ENCODE measurements around the gene PTBP3. TPM values are rescaled to one million over a fixed set of nuclear protein-coding genes. Genes with fewer than 3 reads are reported as not detected.

The PTBP3 gene
- total RNA-seq, 1 donor from 2014 or later = 94.0 TPM

DNA sequence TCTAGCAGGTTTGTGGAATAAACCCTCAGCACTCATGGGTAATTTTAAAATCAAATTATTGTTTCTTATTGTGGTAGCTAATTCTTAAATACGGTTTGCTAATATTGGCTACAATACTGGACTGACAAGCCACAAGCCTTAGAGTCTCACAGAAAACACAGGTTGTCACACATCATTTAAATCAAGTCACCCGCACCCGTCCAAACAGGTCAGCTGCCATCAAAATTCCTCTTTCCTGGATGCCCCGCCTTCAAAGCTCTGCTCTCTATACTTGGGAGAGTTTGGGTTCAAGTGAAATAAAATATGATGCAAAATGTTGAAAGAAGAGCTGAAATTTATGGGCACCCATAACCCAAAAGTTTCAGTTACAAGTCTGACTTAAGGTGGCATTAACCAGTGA is 146.0 kb downstream of the PTBP3 start:
- TF ChIP-seq, protein P1, sequence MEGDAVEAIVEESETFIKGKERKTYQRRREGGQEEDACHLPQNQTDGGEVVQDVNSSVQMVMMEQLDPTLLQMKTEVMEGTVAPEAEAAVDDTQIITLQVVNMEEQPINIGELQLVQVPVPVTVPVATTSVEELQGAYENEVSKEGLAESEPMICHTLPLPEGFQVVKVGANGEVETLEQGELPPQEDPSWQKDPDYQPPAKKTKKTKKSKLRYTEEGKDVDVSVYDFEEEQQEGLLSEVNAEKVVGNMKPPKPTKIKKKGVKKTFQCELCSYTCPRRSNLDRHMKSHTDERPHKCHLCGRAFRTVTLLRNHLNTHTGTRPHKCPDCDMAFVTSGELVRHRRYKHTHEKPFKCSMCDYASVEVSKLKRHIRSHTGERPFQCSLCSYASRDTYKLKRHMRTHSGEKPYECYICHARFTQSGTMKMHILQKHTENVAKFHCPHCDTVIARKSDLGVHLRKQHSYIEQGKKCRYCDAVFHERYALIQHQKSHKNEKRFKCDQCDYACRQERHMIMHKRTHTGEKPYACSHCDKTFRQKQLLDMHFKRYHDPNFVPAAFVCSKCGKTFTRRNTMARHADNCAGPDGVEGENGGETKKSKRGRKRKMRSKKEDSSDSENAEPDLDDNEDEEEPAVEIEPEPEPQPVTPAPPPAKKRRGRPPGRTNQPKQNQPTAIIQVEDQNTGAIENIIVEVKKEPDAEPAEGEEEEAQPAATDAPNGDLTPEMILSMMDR (IDR thresholded peaks at IDR 0.05; ENCODE audit: unreplicated experiment) = no peak
- Mint-ChIP-seq H3K4me3 (ENCODE audit: unreplicated experiment) (no peak overlapping the region), H3K27ac (ENCODE audit: unreplicated experiment) (no peak overlapping the region), H3K36me3 (ENCODE audit: low read depth, unreplicated experiment) (peaks cover 6% of the 10 kb centered on the region), H3K9me3 (ENCODE audit: unreplicated experiment) (no peaks in the 10 kb centered on the region), H3K27me3 (ENCODE audit: unreplicated experiment) (no peaks in the 10 kb centered on the region), H3K4me1 (ENCODE audit: unreplicated experiment) (peaks cover 14% of the 10 kb centered on the region)
- no peak for DNase-seq (ENCODE audit: low spot score)

DNA sequence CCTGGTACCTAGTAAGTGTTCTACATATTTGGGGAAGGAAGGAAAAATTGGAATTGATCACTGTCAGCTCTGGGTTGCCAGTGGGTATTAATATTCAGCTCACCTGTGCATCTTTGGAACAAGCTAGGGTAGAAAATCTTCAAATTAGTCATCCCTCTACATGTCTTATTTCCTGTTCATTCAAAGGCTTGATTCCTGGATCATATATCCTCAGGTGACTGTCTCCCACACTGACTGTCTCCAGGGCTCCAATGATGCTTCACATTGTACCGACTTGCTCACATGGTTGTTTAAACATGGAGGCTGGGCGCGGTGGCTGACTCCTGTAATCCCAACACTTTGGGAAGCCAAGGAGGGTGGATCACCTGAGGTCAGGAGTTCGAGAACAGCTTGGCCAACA is 146.7 kb downstream of the PTBP3 start:
- Mint-ChIP-seq H3K9me3 (ENCODE audit: unreplicated experiment) (no peaks in the 10 kb centered on the region), H3K4me3 (ENCODE audit: unreplicated experiment) (no peak overlapping the region), H3K4me1 (ENCODE audit: unreplicated experiment) (peaks cover 14% of the 10 kb centered on the region), H3K27me3 (ENCODE audit: unreplicated experiment) (no peaks in the 10 kb centered on the region), H3K27ac (ENCODE audit: unreplicated experiment) (no peak overlapping the region), H3K36me3 (ENCODE audit: low read depth, unreplicated experiment) (peaks cover 6% of the 10 kb centered on the region)
- TF ChIP-seq, protein P1 (IDR thresholded peaks at IDR 0.05; ENCODE audit: unreplicated experiment) = no peak
- DNase-seq (ENCODE audit: low spot score) = no peak

DNA sequence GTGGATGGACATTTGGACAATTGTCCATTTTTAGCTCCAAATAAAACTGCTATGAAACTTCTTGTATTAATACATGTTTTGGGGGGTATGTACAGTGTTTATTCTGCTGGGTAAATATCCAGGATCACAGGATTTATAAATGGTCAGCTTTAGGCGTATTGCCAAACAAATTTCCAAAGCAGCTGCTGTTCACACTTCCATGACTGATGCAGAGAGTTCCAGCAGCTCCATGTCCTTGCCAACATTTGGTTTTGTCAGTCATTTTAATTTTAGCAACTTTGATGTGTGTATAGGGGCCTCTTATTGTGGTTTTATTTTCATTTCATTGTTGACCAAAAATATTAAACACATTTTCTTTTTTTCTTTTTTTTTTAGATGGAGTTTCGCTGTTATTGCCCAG is 148.5 kb downstream of the PTBP3 start:
- Mint-ChIP-seq H3K27me3 (ENCODE audit: unreplicated experiment) (no peaks in the 10 kb centered on the region), H3K9me3 (ENCODE audit: unreplicated experiment) (no peaks in the 10 kb centered on the region), H3K4me1 (ENCODE audit: unreplicated experiment) (peaks cover 20% of the 10 kb centered on the region), H3K36me3 (ENCODE audit: low read depth, unreplicated experiment) (no peaks in the 10 kb centered on the region), H3K4me3 (ENCODE audit: unreplicated experiment) (no peak overlapping the region), H3K27ac (ENCODE audit: unreplicated experiment) (no peak overlapping the region)
- DNase-seq (ENCODE audit: low spot score) = no peak
- TF ChIP-seq, protein P1 (IDR thresholded peaks at IDR 0.05; ENCODE audit: unreplicated experiment) = no peak

DNA sequence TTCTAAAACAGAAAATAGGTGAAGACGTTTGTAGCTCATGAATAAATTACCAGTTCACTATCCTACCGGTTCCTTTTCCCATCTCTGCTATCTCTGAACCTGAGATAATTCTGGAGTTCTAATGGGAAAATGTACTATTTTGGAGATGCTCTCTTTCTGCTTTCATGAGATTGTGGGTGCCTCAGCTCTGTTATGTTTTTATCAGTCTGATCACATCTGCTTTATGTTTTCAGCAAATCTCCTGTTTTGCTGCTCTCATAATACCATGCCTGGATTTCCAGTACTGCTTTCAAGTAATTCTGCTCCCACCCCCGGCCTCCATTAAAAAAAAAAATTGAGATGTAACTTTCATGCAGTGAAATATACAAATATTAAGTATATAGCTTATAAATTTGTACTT is 149.2 kb downstream of the PTBP3 start:
- Mint-ChIP-seq H3K9me3 (ENCODE audit: unreplicated experiment) (no peaks in the 10 kb centered on the region), H3K27me3 (ENCODE audit: unreplicated experiment) (no peaks in the 10 kb centered on the region), H3K4me1 (ENCODE audit: unreplicated experiment) (peaks cover 17% of the 10 kb centered on the region), H3K4me3 (ENCODE audit: unreplicated experiment) (no peak overlapping the region), H3K36me3 (ENCODE audit: low read depth, unreplicated experiment) (no peaks in the 10 kb centered on the region), H3K27ac (ENCODE audit: unreplicated experiment) (no peak overlapping the region)
- no peak for DNase-seq (ENCODE audit: low spot score)
- TF ChIP-seq, protein P1 (IDR thresholded peaks at IDR 0.05; ENCODE audit: unreplicated experiment) = no peak

DNA sequence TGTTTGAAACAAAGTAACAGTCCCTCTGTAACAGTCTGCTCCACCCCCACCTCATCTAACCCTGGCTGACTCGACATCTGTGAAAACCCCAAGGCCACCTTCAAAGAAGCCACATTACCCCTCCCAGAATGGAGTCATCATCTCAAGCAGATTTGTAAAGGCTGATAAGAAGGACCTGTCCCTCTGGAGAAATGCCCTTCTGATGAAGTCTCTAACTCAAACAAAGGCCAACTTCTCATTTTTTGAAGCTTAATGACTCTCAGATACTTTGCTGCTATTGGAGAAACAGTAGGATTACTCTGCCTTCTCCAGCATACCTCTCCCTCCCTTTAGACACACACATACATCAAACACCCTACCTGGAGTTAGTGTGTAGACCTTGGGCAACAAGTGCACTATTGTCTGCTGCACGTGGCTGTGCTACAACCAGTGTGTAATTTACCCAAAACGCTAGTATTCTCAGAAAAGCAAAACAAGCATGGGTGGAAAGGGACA is 153.0 kb downstream of the PTBP3 start:
- Mint-ChIP-seq H3K27ac (ENCODE audit: unreplicated experiment) (no peak overlapping the region), H3K4me3 (ENCODE audit: unreplicated experiment) (no peak overlapping the region), H3K27me3 (ENCODE audit: unreplicated experiment) (peaks cover 6% of the 10 kb centered on the region), H3K4me1 (ENCODE audit: unreplicated experiment) (peaks cover 10% of the 10 kb centered on the region), H3K9me3 (ENCODE audit: unreplicated experiment) (no peaks in the 10 kb centered on the region), H3K36me3 (ENCODE audit: low read depth, unreplicated experiment) (no peaks in the 10 kb centered on the region)
- no peak for DNase-seq (ENCODE audit: low spot score)
- TF ChIP-seq, protein P1 (IDR thresholded peaks at IDR 0.05; ENCODE audit: unreplicated experiment) = no peak

Data from endothelial cell (in vitro differentiated cells).